OCI-LY1 (cell line): ENCODE measurements around the gene CIRBP.
A peak's percentile ranks its signal among the peaks of the same experiment; 100 is the strongest.

ENCODE experiments used
- H2AFZ ChIP-seq: fragments of 200-600 bp; sonication (generic), shearing (Covaris generic); 2 replicates; pipeline ENCODE4 v1.6.0; 2014; ENCODE audit warnings: antibody characterized with exemption, mild to moderate bottlenecking, low read length
- H3F3A ChIP-seq: fragments of 200-600 bp; sonication (generic), shearing (Covaris generic); 2 replicates; pipeline ENCODE4 v1.6.0; 2014; ENCODE audit warnings: mild to moderate bottlenecking, antibody characterized with exemption, low read length, moderate library complexity; ENCODE audit not compliant: insufficient read depth
- H3K27ac ChIP-seq: fragments of 200-600 bp; sonication (generic); 2 replicates; pipeline ENCODE4 v1.5.1; 2014; ENCODE audit warnings: low read length, mixed run types, mild to moderate bottlenecking, low read depth; ENCODE audit not compliant: poor library complexity, severe bottlenecking
- H3K27me3 ChIP-seq: fragments of 200-600 bp; sonication (generic); 2 replicates; pipeline ENCODE4 v1.6.0; 2014; ENCODE audit warnings: antibody characterized with exemption, mild to moderate bottlenecking, low read length, moderate library complexity; ENCODE audit not compliant: insufficient read depth
- H3K36me3 ChIP-seq: fragments of 200-600 bp; sonication (generic); 2 replicates; pipeline ENCODE4 v1.6.1; 2014; ENCODE audit warnings: mild to moderate bottlenecking, antibody characterized with exemption, low read length, moderate library complexity, mixed read lengths; ENCODE audit not compliant: insufficient read depth
- H3K4me1 ChIP-seq: fragments of 200-600 bp; sonication (generic); 2 replicates; pipeline ENCODE4 v1.5.1; 2014; ENCODE audit warnings: mild to moderate bottlenecking, low read length, moderate library complexity; ENCODE audit not compliant: insufficient read depth, severe bottlenecking
- H3K4me2 ChIP-seq: fragments of 200-600 bp; sonication (generic), shearing (Covaris generic); 2 replicates; pipeline ENCODE4 v1.6.1; 2014; ENCODE audit warnings: low read length
- H3K4me3 ChIP-seq: fragments of 200-600 bp; sonication (generic); 2 replicates; pipeline ENCODE4 v1.5.1; 2014; ENCODE audit warnings: low read length, low read depth, mild to moderate bottlenecking, mixed read lengths; ENCODE audit not compliant: poor library complexity, severe bottlenecking
- H3K79me2 ChIP-seq: fragments of 200-600 bp; shearing (Covaris generic); 2 replicates; pipeline ENCODE4 v1.6.1; 2016; ENCODE audit warnings: mixed run types, low read length, mixed read lengths; ENCODE audit not compliant: insufficient read depth
- H3K9ac ChIP-seq: fragments of 200-600 bp; sonication (generic), shearing (Covaris generic); 2 replicates; pipeline ENCODE4 v1.6.1; 2014; ENCODE audit warnings: mild to moderate bottlenecking, low read length, mixed read lengths
- H3K9me2 ChIP-seq: fragments of 200-600 bp; sonication (generic), shearing (Covaris generic); 2 replicates; pipeline ENCODE4 v1.6.1; 2014; ENCODE audit warnings: low read depth, mild to moderate bottlenecking, low read length, mixed read lengths
- H3K9me3 ChIP-seq: fragments of 200-600 bp; shearing (Covaris generic); 2 replicates; pipeline ENCODE4 v1.6.1; 2014; ENCODE audit warnings: low read length, mixed read lengths
- H4K20me1 ChIP-seq: fragments of 200-600 bp; sonication (generic), shearing (Covaris generic); 2 replicates; pipeline ENCODE4 v1.6.0; 2016; ENCODE audit warnings: mild to moderate bottlenecking, low read length; ENCODE audit not compliant: insufficient read depth
- EZH2 ChIP-seq: fragments of 200-600 bp; sonication (generic), shearing (Covaris generic); IDR thresholded peaks from 2 replicates; pipeline ENCODE4 v1.8.0; 2017; ENCODE audit warnings: borderline replicate concordance, mixed run types, mild to moderate bottlenecking, antibody characterized with exemption, low read length, moderate library complexity, mixed read lengths
- TF ChIP-seq, protein P1 (sequence below): fragments of 200-600 bp; sonication (generic), shearing (Covaris generic); IDR thresholded peaks from 2 replicates; pipeline ENCODE4 v1.5.1; 2017; ENCODE audit warnings: mild to moderate bottlenecking, antibody characterized with exemption, low read length, moderate library complexity, mixed read lengths

The CIRBP gene

DNA sequence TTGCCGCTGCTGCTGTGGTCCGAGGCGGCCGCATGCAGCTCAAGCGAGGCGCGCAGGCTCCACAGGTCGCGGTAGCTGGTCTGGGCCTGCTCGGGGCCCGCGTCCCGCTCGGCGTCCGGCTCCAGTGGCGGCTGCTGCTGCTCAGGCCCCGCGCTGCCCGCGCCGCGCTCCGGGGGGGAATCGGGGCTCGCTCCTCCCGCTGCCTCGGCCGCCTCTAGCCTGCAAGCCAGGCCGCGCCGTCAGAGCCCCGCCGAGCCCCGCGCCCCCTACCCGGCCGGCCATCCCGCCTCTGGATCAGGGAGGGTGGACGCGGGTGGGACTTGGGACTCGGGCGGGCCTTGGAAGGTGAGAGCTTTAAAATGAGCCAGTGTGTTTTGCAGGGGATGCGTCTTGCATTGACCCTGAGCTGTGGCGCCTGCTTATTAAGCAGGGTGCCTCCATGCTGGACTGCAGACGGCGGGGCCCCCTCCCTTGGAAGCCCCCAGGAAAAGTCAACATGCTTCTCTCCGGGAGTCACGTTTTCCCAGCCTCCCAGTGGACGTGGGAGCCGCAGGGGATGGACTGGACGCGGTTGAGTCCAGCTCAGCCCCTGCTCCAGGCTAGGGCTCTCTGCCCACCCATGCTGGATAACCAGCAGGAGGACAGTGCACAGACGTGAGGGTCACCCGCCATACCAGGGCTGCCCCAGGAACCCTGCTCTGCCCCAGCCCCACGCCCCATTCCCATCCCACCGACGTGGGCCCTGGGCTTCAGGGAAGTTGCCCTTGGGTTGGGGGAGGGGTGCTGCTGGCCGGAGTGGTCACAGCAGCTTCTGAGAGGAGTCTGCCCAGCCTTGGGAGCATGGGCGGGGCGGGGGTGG is 39.0 kb upstream of the CIRBP start:
- Histone ChIP-seq H3K4me2 (no peak overlapping the region), H3K9ac (no peak overlapping the region), H3K4me3 (no peak overlapping the region), H3F3A (no peaks in the 10 kb centered on the region), H3K27ac (no peak overlapping the region), H4K20me1 (no peaks in the 10 kb centered on the region), H2AFZ (no peak overlapping the region), H3K9me2 (no peaks in the 10 kb centered on the region), H3K79me2 (no peaks in the 10 kb centered on the region), H3K4me1 (no peaks in the 10 kb centered on the region), H3K27me3 (no peaks in the 10 kb centered on the region; the same call in 1 of the 2 replicates), H3K36me3 (peaks cover 22% of the 10 kb centered on the region), H3K9me3 (no peaks in the 10 kb centered on the region)
- TF ChIP-seq EZH2: no peak
- TF ChIP-seq, protein P1, sequence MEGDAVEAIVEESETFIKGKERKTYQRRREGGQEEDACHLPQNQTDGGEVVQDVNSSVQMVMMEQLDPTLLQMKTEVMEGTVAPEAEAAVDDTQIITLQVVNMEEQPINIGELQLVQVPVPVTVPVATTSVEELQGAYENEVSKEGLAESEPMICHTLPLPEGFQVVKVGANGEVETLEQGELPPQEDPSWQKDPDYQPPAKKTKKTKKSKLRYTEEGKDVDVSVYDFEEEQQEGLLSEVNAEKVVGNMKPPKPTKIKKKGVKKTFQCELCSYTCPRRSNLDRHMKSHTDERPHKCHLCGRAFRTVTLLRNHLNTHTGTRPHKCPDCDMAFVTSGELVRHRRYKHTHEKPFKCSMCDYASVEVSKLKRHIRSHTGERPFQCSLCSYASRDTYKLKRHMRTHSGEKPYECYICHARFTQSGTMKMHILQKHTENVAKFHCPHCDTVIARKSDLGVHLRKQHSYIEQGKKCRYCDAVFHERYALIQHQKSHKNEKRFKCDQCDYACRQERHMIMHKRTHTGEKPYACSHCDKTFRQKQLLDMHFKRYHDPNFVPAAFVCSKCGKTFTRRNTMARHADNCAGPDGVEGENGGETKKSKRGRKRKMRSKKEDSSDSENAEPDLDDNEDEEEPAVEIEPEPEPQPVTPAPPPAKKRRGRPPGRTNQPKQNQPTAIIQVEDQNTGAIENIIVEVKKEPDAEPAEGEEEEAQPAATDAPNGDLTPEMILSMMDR: no peak

GRCh38 chr19:1230783-1231489 is 38.2 kb upstream of the CIRBP start:
- H3K4me1 ChIP-seq: no peaks in the 10 kb centered on the region
- H3K36me3 ChIP-seq: peaks cover 17% of the 10 kb centered on the region

More at GRCh38 chr19:1230783-1231489, 38.2 kb upstream of the CIRBP start:
- no peaks in the 10 kb centered on the region for H4K20me1 ChIP-seq
- no peak for TF ChIP-seq EZH2
- TF ChIP-seq, protein P1: peak; percentile 10; the same call in 1 of the 2 replicates
- no peak overlapping the region for H3K9ac ChIP-seq
- no peaks in the 10 kb centered on the region for H3K9me3 ChIP-seq
- H3K9me2 ChIP-seq: no peaks in the 10 kb centered on the region
- H3K27ac ChIP-seq: no peak overlapping the region
- H3K4me2 ChIP-seq: no peak overlapping the region
- no peak overlapping the region for H2AFZ ChIP-seq
- H3K79me2 ChIP-seq: no peaks in the 10 kb centered on the region
- H3K4me3 ChIP-seq: no peak overlapping the region
- H3K27me3 ChIP-seq: peaks cover under 1% of the 10 kb centered on the region; the same call in 1 of the 2 replicates
- H3F3A ChIP-seq: no peaks in the 10 kb centered on the region
